Loucy (cell line): Measurements from ENCODE around the gene MYRIP.

Experiments
- EZH2phosphoT487 ChIP-seq: fragments of 200-600 bp; IDR thresholded peaks from 2 replicates; pipeline ENCODE4 v1.6.1; 2018; ENCODE audit warnings: antibody characterized with exemption, mild to moderate bottlenecking, moderate library complexity, borderline replicate concordance
- TF ChIP-seq, protein P1 (sequence below): fragments of 200-600 bp; sonication (generic); conservative IDR thresholded peaks from 2 replicates; pipeline ENCODE4 v1.5.1; 2014; ENCODE audit warnings: mild to moderate bottlenecking, antibody characterized with exemption, low read length

DNA sequence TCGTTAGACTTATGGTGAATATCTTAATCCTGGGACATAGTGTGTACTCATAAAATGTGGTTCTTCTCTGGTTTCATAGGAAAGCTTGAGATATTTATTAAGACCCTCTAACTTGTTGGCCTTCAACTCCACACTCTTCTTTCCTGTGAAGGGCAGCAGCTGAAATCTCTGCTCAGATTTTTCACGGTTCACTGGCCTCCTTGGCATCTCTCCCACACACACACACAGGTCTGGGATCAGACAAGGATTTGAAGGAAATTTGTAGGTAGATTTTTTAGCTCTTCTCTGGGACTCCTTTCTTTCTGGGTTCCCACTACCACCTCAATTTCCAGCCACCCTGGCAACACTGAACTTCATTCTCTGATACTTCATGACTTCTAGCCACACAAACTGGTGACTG is 70.2 kb downstream of the MYRIP start:
- TF ChIP-seq, protein P1, sequence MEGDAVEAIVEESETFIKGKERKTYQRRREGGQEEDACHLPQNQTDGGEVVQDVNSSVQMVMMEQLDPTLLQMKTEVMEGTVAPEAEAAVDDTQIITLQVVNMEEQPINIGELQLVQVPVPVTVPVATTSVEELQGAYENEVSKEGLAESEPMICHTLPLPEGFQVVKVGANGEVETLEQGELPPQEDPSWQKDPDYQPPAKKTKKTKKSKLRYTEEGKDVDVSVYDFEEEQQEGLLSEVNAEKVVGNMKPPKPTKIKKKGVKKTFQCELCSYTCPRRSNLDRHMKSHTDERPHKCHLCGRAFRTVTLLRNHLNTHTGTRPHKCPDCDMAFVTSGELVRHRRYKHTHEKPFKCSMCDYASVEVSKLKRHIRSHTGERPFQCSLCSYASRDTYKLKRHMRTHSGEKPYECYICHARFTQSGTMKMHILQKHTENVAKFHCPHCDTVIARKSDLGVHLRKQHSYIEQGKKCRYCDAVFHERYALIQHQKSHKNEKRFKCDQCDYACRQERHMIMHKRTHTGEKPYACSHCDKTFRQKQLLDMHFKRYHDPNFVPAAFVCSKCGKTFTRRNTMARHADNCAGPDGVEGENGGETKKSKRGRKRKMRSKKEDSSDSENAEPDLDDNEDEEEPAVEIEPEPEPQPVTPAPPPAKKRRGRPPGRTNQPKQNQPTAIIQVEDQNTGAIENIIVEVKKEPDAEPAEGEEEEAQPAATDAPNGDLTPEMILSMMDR: no peak
- no peak for TF ChIP-seq EZH2phosphoT487
